GM12878 (cell line): ENCODE data around the gene KDSR. TPM values are rescaled to one million over a fixed set of nuclear protein-coding genes. Genes with fewer than 3 reads are reported as not detected.
A peak's percentile ranks its signal among the peaks of the same experiment; 100 is the strongest.

Source experiments
- ASH2L ChIP-seq: fragments of 300-600, 200-600 bp; sonication (generic); IDR thresholded peaks from 2 replicates; pipeline ENCODE4 v1.6.1; 2017; ENCODE audit warnings: low read depth, mild to moderate bottlenecking, borderline replicate concordance
- ATF2 ChIP-seq: IDR thresholded peaks from 2 replicates; pipeline ENCODE4 v1.6.1; 2012; ENCODE audit warnings: low read length, inconsistent platforms
- ATF3 ChIP-seq: IDR thresholded peaks from 2 replicates; pipeline ENCODE4 v1.6.1; 2011; ENCODE audit warnings: low read depth, mild to moderate bottlenecking, low read length, moderate library complexity, borderline replicate concordance; ENCODE audit errors: extremely low read depth
- BACH1 ChIP-seq: fragments of 450-650 bp; IDR thresholded peaks from 2 replicates; pipeline ENCODE4 v1.6.1; 2017; ENCODE audit warnings: mild to moderate bottlenecking, borderline replicate concordance
- BHLHE40 ChIP-seq, 2 experiments: fragments of 450-650 bp in 1 of 2; IDR thresholded peaks; 2 replicates each; pipeline ENCODE4 v1.6.1; 2011 to 2017; ENCODE audit warnings: low read depth in 2 of 2, borderline replicate concordance in 1 of 2, improper control_type of control experiment in 1 of 2, low read length in 1 of 2, mild to moderate bottlenecking in 1 of 2
- CBX5 ChIP-seq: sonication (generic); IDR thresholded peaks from 2 replicates; pipeline ENCODE4 v1.6.1; 2016; ENCODE audit warnings: low read depth, moderate library complexity, mild to moderate bottlenecking, inconsistent platforms
- E4F1 ChIP-seq: fragments of 450-650 bp; IDR thresholded peaks from 2 replicates; pipeline ENCODE4 v1.6.1; 2018; ENCODE audit warnings: borderline replicate concordance, mild to moderate bottlenecking; ENCODE audit not compliant: partially characterized antibody
- FOS ChIP-seq: IDR thresholded peaks from 3 replicates; pipeline ENCODE4 v1.6.1; 2011; ENCODE audit warnings: borderline replicate concordance; ENCODE audit not compliant: insufficient read length; ENCODE audit errors: extremely low read depth
- HDGF ChIP-seq: fragments of 450-650 bp; IDR thresholded peaks from 2 replicates; pipeline ENCODE4 v1.6.1; 2016; ENCODE audit warnings: antibody characterized with exemption
- KLF5 ChIP-seq: fragments of 450-650 bp; IDR thresholded peaks from 2 replicates; pipeline ENCODE4 v1.6.1; 2014; ENCODE audit warnings: mild to moderate bottlenecking; ENCODE audit not compliant: partially characterized antibody
- LARP7 ChIP-seq: fragments of 450-650 bp; IDR thresholded peaks from 2 replicates; pipeline ENCODE4 v1.6.1; 2017; ENCODE audit warnings: mild to moderate bottlenecking
- NFXL1 ChIP-seq: fragments of 450-650 bp; IDR thresholded peaks from 2 replicates; pipeline ENCODE4 v1.6.1; 2017; ENCODE audit warnings: antibody characterized with exemption, mild to moderate bottlenecking, borderline replicate concordance
- POLR2A ChIP-seq: IDR thresholded peaks from 2 replicates; pipeline ENCODE4 v1.6.1; 2011; ENCODE audit warnings: low read depth, mild to moderate bottlenecking, low read length
- POLR2AphosphoS5 ChIP-seq: IDR thresholded peaks from 2 replicates; pipeline ENCODE4 v1.6.1; 2011; ENCODE audit warnings: mild to moderate bottlenecking, low read length, inconsistent platforms
- POU2F2 ChIP-seq: IDR thresholded peaks from 3 replicates; pipeline ENCODE4 v1.6.1; 2011; ENCODE audit warnings: low read depth, mild to moderate bottlenecking, low read length, borderline replicate concordance
- RCOR1 ChIP-seq: conservative IDR thresholded peaks from 2 replicates; pipeline ENCODE4 v1.6.1; 2012; ENCODE audit warnings: low read depth, low read length, improper control_type of control experiment
- TAF1 ChIP-seq: IDR thresholded peaks from 2 replicates; pipeline ENCODE4 v1.6.1; 2011; ENCODE audit warnings: mild to moderate bottlenecking, low read depth, low read length, borderline replicate concordance
- ZBTB33 ChIP-seq: fragments of 450-650 bp; IDR thresholded peaks from 2 replicates; pipeline ENCODE4 v1.6.1; 2017; ENCODE audit warnings: mild to moderate bottlenecking
- ZBTB4 ChIP-seq: fragments of 450-650 bp; formaldehyde crosslinking; IDR thresholded peaks from 2 replicates; pipeline ENCODE4 v1.4.0; 2022; ENCODE audit warnings: mild to moderate bottlenecking, moderate library complexity
- polyA plus RNA-seq, 11 experiments: library from polyadenylated mRNA; depleted of rRNA in 4 of 11; unstranded in 6 of 11; stranded (reverse) in 5 of 11; fragments of >200 nt; fragmentation: Nextera tagmentation in 4 of 11; fragmentation: Illumina TruSeq in 1 of 11; extraction: Ambion mirVana in 4 of 11; extraction: Trizol in 1 of 11; gene quantifications; 1 replicate in 1 of 11; 2 replicates in 10 of 11; pipeline versions ENCODE4 v1.2.1 to v1.2.3, GENCODE V29; 2011 to 2016; ENCODE audit warnings: inconsistent platforms in 2 of 11, missing spikeins in 2 of 11, low read depth in 1 of 11
- total RNA-seq, 4 experiments: library from RNA; depleted of rRNA in 3 of 4; stranded (reverse); fragments of >200 nt in 3 of 4; fragmentation: Illumina TruSeq in 1 of 4; extraction: Trizol in 1 of 4; gene quantifications; 2 replicates each; pipeline versions ENCODE4 v1.2.1 to v1.2.3, GENCODE V29; 2013 to 2021

Gene KDSR
- total and polyA plus RNA-seq, 10 of the 15 experiments (the other 5 are each of a cell fraction or from before 2014, with no cell fraction given): 5.2 to 25.9 (median 14.3) TPM

GRCh38 chr18:63320123-63320974 lies 46.7 kb downstream of the KDSR start (continued):
- TF ChIP-seq POU2F2 (peak; percentile 7; the same call in 2 of the 3 replicates), TAF1 (0 out of 2 replicates have a peak, but pooled peaks have one; percentile 16), ATF2 (no peak), BACH1 (peak; percentile 52; the same call in 1 of the 2 replicates), ZBTB33 (no peak), ATF3 (no peak), ASH2L (no peak), FOS (no peak), KLF5 (no peak), RCOR1 (no peak), E4F1 (no peak), POLR2AphosphoS5 (peak; percentile 76; the same call in 1 of the 2 replicates), BHLHE40 (IDR thresholded peaks at IDR 0.05; ENCODE audit: borderline replicate concordance in 1 of 2, low read depth in 2 of 2, low read length in 1 of 2) (peak; percentile 92 to 97), NFXL1 (no peak), POLR2A (peak; percentile 76), HDGF (peak; percentile 65; the same call in 1 of the 2 replicates), CBX5 (no peak), ZBTB4 (no peak), LARP7 (no peak)
